WTC11 (cell line): Measurements from ENCODE around the gene SNX14. TPM values are rescaled to one million over a fixed set of nuclear protein-coding genes. Genes with fewer than 3 reads are reported as not detected.

Source experiments
- ATAC-seq: fragments of 200-7000 bp; cut with Tn5 transposase; 2 replicates; pipeline ENCODE4 v1.10.0; 2021; ENCODE audit warnings: mild to moderate bottlenecking, moderate library complexity
- CTCF ChIA-PET: fragments of 300-600 bp; sonication (Branson Sonifier 250); formaldehyde crosslinking; loops from one replicate; lab custom pipeline; 2021; ENCODE audit warnings: antibody characterized with exemption; lab: Charles Lee
- POLR2A ChIA-PET: fragments of 350-600 bp; sonication (Branson Sonifier 250); formaldehyde crosslinking; loops from one replicate; lab custom pipeline; 2021; ENCODE audit warnings: antibody characterized with exemption; lab: Charles Lee
- DNase-seq: peaks from one replicate; pipeline ENCODE4 v3.0.0; 2021; ENCODE audit warnings: low spot score
- H3K27ac Mint-ChIP-seq: 2 replicates; pipeline ENCODE4 v1.8.0; 2021; ENCODE audit warnings: mixed read lengths
- H3K27me3 Mint-ChIP-seq: 2 replicates; pipeline ENCODE4 v1.8.0; 2021; ENCODE audit warnings: low read depth, mild to moderate bottlenecking, moderate library complexity, mixed read lengths
- H3K36me3 Mint-ChIP-seq: 2 replicates; pipeline ENCODE4 v1.8.0; 2021; ENCODE audit warnings: mixed read lengths
- H3K4me1 Mint-ChIP-seq: 2 replicates; pipeline ENCODE4 v1.8.0; 2022; ENCODE audit warnings: mixed read lengths
- H3K4me3 Mint-ChIP-seq: 2 replicates; pipeline ENCODE4 v1.8.0; 2021; ENCODE audit warnings: mild to moderate bottlenecking, moderate library complexity, mixed read lengths
- H3K9me3 Mint-ChIP-seq: 2 replicates; pipeline ENCODE4 v1.8.0; 2021; ENCODE audit warnings: mixed read lengths
- AR ChIP-seq: fragments of 250-450 bp; sonication (Bioruptor Pico); IDR thresholded peaks from 2 replicates; pipeline ENCODE4 v1.9.0; 2021; ENCODE audit warnings: mild to moderate bottlenecking
- CBFB ChIP-seq: sonication (generic); formaldehyde crosslinking; IDR thresholded peaks from 2 replicates; pipeline ENCODE4 v1.8.1; 2022; ENCODE audit warnings: mild to moderate bottlenecking, low read depth, missing genetic modification reagents
- CREB1 ChIP-seq: sonication (generic); formaldehyde crosslinking; IDR thresholded peaks from 2 replicates; pipeline ENCODE4 v1.8.0; 2023; ENCODE audit warnings: mild to moderate bottlenecking, missing genetic modification reagents
- ESRRA ChIP-seq: sonication (generic); formaldehyde crosslinking; IDR thresholded peaks from 2 replicates; pipeline ENCODE4 v1.8.1; 2022; ENCODE audit warnings: mild to moderate bottlenecking, missing genetic modification reagents, borderline replicate concordance
- IRF2 ChIP-seq: sonication (generic); formaldehyde crosslinking; IDR thresholded peaks from 2 replicates; pipeline ENCODE4 v1.8.0; 2022; ENCODE audit warnings: low read depth, missing genetic modification reagents, borderline replicate concordance
- MYBL2 ChIP-seq: sonication (generic); formaldehyde crosslinking; IDR thresholded peaks from 2 replicates; pipeline ENCODE4 v1.8.1; 2023; ENCODE audit warnings: mild to moderate bottlenecking, moderate library complexity, missing genetic modification reagents
- NFE2L1 ChIP-seq: sonication (generic); formaldehyde crosslinking; IDR thresholded peaks from 2 replicates; pipeline ENCODE4 v1.8.1; 2023; ENCODE audit warnings: missing genetic modification reagents
- NR3C1 ChIP-seq: sonication (generic); formaldehyde crosslinking; conservative IDR thresholded peaks from 2 replicates; pipeline ENCODE4 v1.8.1; 2023; ENCODE audit warnings: low read depth, mild to moderate bottlenecking, missing genetic modification reagents
- OVOL2 ChIP-seq: fragments of 250-450 bp; sonication (Bioruptor Pico); IDR thresholded peaks from 2 replicates; pipeline ENCODE4 v1.9.0; 2021; ENCODE audit warnings: mild to moderate bottlenecking, borderline replicate concordance
- PREB ChIP-seq: sonication (generic); formaldehyde crosslinking; IDR thresholded peaks from 2 replicates; pipeline ENCODE4 v1.8.1; 2022; ENCODE audit warnings: mild to moderate bottlenecking, missing genetic modification reagents, moderate library complexity, borderline replicate concordance
- PRRX2 ChIP-seq: fragments of 250-450 bp; sonication (Bioruptor Pico); IDR thresholded peaks from 2 replicates; pipeline ENCODE4 v1.8.0; 2021; ENCODE audit warnings: mild to moderate bottlenecking
- RORB ChIP-seq: fragments of 250-450 bp; sonication (Bioruptor Pico); IDR thresholded peaks from 2 replicates; pipeline ENCODE4 v1.9.0; 2021; ENCODE audit warnings: mild to moderate bottlenecking
- SP1 ChIP-seq: sonication (generic); formaldehyde crosslinking; conservative IDR thresholded peaks from 2 replicates; pipeline ENCODE4 v1.8.1; 2022; ENCODE audit warnings: missing genetic modification reagents
- TEAD1 ChIP-seq: sonication (generic); formaldehyde crosslinking; IDR thresholded peaks from 2 replicates; pipeline ENCODE4 v1.8.0; 2022; ENCODE audit warnings: mild to moderate bottlenecking, missing genetic modification reagents
- TEAD4 ChIP-seq: sonication (generic); formaldehyde crosslinking; IDR thresholded peaks from 2 replicates; pipeline ENCODE4 v1.8.0; 2022; ENCODE audit warnings: mild to moderate bottlenecking, missing genetic modification reagents
- ZBTB21 ChIP-seq: sonication (generic); formaldehyde crosslinking; IDR thresholded peaks from 2 replicates; pipeline ENCODE4 v1.8.1; 2023; ENCODE audit warnings: mild to moderate bottlenecking, missing genetic modification reagents, borderline replicate concordance
- ZNF138 ChIP-seq: sonication (generic); formaldehyde crosslinking; conservative IDR thresholded peaks from 2 replicates; pipeline ENCODE4 v1.8.1; 2022; ENCODE audit warnings: mild to moderate bottlenecking, moderate library complexity, missing genetic modification reagents
- ZNF219 ChIP-seq: sonication (generic); formaldehyde crosslinking; IDR thresholded peaks from 2 replicates; pipeline ENCODE4 v1.8.0; 2023; ENCODE audit warnings: missing genetic modification reagents, mild to moderate bottlenecking, borderline replicate concordance
- ZNF396 ChIP-seq: fragments of 250-450 bp; sonication (Bioruptor Pico); IDR thresholded peaks from 2 replicates; pipeline ENCODE4 v1.8.0; 2021; ENCODE audit warnings: mild to moderate bottlenecking, moderate library complexity, borderline replicate concordance
- total RNA-seq: library from RNA; stranded (reverse); gene quantifications from 3 replicates; pipeline ENCODE4 v1.2.3, GENCODE V29; 2021
- TF ChIP-seq, protein P1 (sequence below): fragments of 250-450 bp; sonication (Bioruptor Pico); IDR thresholded peaks from 2 replicates; pipeline ENCODE4 v1.9.0; 2021; ENCODE audit warnings: mild to moderate bottlenecking, borderline replicate concordance
- TF ChIP-seq, protein P2 (sequence below): fragments of 250-450 bp; sonication (Bioruptor Pico); IDR thresholded peaks from 2 replicates; pipeline ENCODE4 v1.9.0; 2021; ENCODE audit warnings: mild to moderate bottlenecking
- TF ChIP-seq, protein P3 (sequence below): sonication (generic); formaldehyde crosslinking; IDR thresholded peaks from 2 replicates; pipeline ENCODE4 v1.8.1; 2023; ENCODE audit warnings: mild to moderate bottlenecking, missing genetic modification reagents
- TF ChIP-seq, protein P4 (sequence below): sonication (generic); formaldehyde crosslinking; IDR thresholded peaks from 2 replicates; pipeline ENCODE4 v1.8.1; 2022; ENCODE audit warnings: mild to moderate bottlenecking, moderate library complexity, missing genetic modification reagents

SNX14 gene
- total RNA-seq, 1 experiment from 2014 or later = 34.3 TPM

- TF ChIP-seq, protein P1, sequence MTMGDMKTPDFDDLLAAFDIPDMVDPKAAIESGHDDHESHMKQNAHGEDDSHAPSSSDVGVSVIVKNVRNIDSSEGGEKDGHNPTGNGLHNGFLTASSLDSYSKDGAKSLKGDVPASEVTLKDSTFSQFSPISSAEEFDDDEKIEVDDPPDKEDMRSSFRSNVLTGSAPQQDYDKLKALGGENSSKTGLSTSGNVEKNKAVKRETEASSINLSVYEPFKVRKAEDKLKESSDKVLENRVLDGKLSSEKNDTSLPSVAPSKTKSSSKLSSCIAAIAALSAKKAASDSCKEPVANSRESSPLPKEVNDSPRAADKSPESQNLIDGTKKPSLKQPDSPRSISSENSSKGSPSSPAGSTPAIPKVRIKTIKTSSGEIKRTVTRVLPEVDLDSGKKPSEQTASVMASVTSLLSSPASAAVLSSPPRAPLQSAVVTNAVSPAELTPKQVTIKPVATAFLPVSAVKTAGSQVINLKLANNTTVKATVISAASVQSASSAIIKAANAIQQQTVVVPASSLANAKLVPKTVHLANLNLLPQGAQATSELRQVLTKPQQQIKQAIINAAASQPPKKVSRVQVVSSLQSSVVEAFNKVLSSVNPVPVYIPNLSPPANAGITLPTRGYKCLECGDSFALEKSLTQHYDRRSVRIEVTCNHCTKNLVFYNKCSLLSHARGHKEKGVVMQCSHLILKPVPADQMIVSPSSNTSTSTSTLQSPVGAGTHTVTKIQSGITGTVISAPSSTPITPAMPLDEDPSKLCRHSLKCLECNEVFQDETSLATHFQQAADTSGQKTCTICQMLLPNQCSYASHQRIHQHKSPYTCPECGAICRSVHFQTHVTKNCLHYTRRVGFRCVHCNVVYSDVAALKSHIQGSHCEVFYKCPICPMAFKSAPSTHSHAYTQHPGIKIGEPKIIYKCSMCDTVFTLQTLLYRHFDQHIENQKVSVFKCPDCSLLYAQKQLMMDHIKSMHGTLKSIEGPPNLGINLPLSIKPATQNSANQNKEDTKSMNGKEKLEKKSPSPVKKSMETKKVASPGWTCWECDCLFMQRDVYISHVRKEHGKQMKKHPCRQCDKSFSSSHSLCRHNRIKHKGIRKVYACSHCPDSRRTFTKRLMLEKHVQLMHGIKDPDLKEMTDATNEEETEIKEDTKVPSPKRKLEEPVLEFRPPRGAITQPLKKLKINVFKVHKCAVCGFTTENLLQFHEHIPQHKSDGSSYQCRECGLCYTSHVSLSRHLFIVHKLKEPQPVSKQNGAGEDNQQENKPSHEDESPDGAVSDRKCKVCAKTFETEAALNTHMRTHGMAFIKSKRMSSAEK (CRISPR knock-in tag) = no peak
- peak; percentile 14; the same call in 1 of the 2 replicates for TF ChIP-seq MYBL2 (CRISPR knock-in tag)
- no peak; the same call in 1 of the 2 replicates for TF ChIP-seq CBFB
- no peak for TF ChIP-seq PRRX2 (CRISPR knock-in tag)
- no peak for TF ChIP-seq ZNF219 (CRISPR knock-in tag)
- TF ChIP-seq AR (CRISPR knock-in tag) = no peak
- TF ChIP-seq ZNF138 (CRISPR knock-in tag) = 0 out of 2 replicates have a peak, but pooled peaks have one; percentile 12
- no peak for TF ChIP-seq TEAD4 (CRISPR knock-in tag)
- no peak; the same call in 1 of the 2 replicates for TF ChIP-seq NFE2L1
- TF ChIP-seq IRF2 (CRISPR knock-in tag) = no peak
Observed at GRCh38 chr6:85642774-85643536, 49.3 kb upstream of the SNX14 start, which contains the start of gene SYNCRIP (continued).

- ChIA-PET POLR2A (interaction anchor here (0.7 to 5.2 kb wide), 5 partner anchors 24 to 50 kb away, joined by 3 to 102 read pairs (median 19); partner anchors contain the start of gene SNX14), CTCF (interaction anchor here (1.6 kb wide), 1 partner anchor 37 kb away, joined by 7 read pairs; no protein-coding TSS in a partner anchor)
- H3K27me3 Mint-ChIP-seq = no peaks in the 10 kb centered on the region
- peaks cover 4% of the 10 kb centered on the region for H3K9me3 Mint-ChIP-seq
- H3K4me1 Mint-ChIP-seq = peaks cover 54% of the 10 kb centered on the region
- peaks cover 51% of the 10 kb centered on the region for H3K36me3 Mint-ChIP-seq
- peak overlapping the region; percentile 98 for H3K27ac Mint-ChIP-seq
- peak overlapping the region; percentile 94 for H3K4me3 Mint-ChIP-seq
- no peak for ATAC-seq
- DNase-seq = peak; percentile 30
- TF ChIP-seq OVOL2 (CRISPR knock-in tag) = no peak
- no peak for TF ChIP-seq CREB1 (CRISPR knock-in tag)
- TF ChIP-seq PREB (CRISPR knock-in tag) = no peak
- no peak for TF ChIP-seq ZNF138 (CRISPR knock-in tag)
- no peak for TF ChIP-seq ZNF396 (CRISPR knock-in tag)
- TF ChIP-seq TEAD1 (CRISPR knock-in tag) = no peak
- TF ChIP-seq ZBTB21 = no peak
- TF ChIP-seq, protein P2, sequence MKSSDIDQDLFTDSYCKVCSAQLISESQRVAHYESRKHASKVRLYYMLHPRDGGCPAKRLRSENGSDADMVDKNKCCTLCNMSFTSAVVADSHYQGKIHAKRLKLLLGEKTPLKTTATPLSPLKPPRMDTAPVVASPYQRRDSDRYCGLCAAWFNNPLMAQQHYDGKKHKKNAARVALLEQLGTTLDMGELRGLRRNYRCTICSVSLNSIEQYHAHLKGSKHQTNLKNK (CRISPR knock-in tag) = no peak
- TF ChIP-seq, protein P3, sequence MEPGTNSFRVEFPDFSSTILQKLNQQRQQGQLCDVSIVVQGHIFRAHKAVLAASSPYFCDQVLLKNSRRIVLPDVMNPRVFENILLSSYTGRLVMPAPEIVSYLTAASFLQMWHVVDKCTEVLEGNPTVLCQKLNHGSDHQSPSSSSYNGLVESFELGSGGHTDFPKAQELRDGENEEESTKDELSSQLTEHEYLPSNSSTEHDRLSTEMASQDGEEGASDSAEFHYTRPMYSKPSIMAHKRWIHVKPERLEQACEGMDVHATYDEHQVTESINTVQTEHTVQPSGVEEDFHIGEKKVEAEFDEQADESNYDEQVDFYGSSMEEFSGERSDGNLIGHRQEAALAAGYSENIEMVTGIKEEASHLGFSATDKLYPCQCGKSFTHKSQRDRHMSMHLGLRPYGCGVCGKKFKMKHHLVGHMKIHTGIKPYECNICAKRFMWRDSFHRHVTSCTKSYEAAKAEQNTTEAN (CRISPR knock-in tag) = 0 out of 2 replicates have a peak, but pooled peaks have one; percentile 6
- TF ChIP-seq ESRRA (CRISPR knock-in tag) = 0 out of 2 replicates have a peak, but pooled peaks have one; percentile 50
- TF ChIP-seq RORB (CRISPR knock-in tag) = no peak
- TF ChIP-seq, protein P4, sequence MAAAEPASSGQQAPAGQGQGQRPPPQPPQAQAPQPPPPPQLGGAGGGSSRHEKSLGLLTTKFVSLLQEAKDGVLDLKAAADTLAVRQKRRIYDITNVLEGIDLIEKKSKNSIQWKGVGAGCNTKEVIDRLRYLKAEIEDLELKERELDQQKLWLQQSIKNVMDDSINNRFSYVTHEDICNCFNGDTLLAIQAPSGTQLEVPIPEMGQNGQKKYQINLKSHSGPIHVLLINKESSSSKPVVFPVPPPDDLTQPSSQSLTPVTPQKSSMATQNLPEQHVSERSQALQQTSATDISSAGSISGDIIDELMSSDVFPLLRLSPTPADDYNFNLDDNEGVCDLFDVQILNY (CRISPR knock-in tag) = no peak; the same call in 1 of the 2 replicates
- no peak for TF ChIP-seq SP1 (CRISPR knock-in tag)
- TF ChIP-seq NR3C1 (CRISPR knock-in tag) = no peak
Observed at GRCh38 chr6:85641897-85642773, 48.5 kb upstream of the SNX14 start.
